GM23338 (cell line): ENCODE measurements around the gene PDC. TPM values are rescaled to one million over a fixed set of nuclear protein-coding genes. Genes with fewer than 3 reads are reported as not detected.

ENCODE experiments used
- ATAC-seq: fragments of 200-7000 bp; cut with Tn5 transposase; 3 replicates; pipeline ENCODE4 v1.9.1; 2020
- DNase-seq: peaks from one replicate; pipeline ENCODE4 v3.0.0-alpha.2; 2015; ENCODE audit warnings: low spot score
- H2AFZ ChIP-seq: fragments of 200-600 bp; sonication (generic); 2 replicates; pipeline ENCODE4 v1.8.0; 2016; ENCODE audit warnings: antibody characterized with exemption, mild to moderate bottlenecking, moderate library complexity
- H3F3A ChIP-seq: fragments of 200-600 bp; sonication (generic); replicated peaks from 2 replicates; pipeline ENCODE4 v1.8.0; 2017; ENCODE audit warnings: antibody characterized with exemption, mixed run types, low read depth
- H3K27ac ChIP-seq: fragments of 200-600 bp; sonication (generic); 2 replicates; pipeline ENCODE4 v1.6.1; 2016; ENCODE audit warnings: low read depth
- H3K27me3 ChIP-seq: fragments of 200-600 bp; sonication (generic); 2 replicates; pipeline ENCODE4 v1.8.0; 2016; ENCODE audit warnings: mild to moderate bottlenecking, mixed run types, moderate library complexity; ENCODE audit not compliant: insufficient read depth
- H3K36me3 ChIP-seq: fragments of 200-600 bp; sonication (generic); 2 replicates; pipeline ENCODE4 v1.8.0; 2016; ENCODE audit warnings: mild to moderate bottlenecking; ENCODE audit not compliant: insufficient read depth
- H3K4me1 ChIP-seq: fragments of 200-600 bp; sonication (generic); 2 replicates; pipeline ENCODE4 v1.8.0; 2016; ENCODE audit warnings: mild to moderate bottlenecking, moderate library complexity; ENCODE audit not compliant: insufficient read depth
- H3K4me2 ChIP-seq: fragments of 200-600 bp; sonication (generic); 2 replicates; pipeline ENCODE4 v1.7.1; 2017; ENCODE audit warnings: mixed run types
- H3K4me3 ChIP-seq: fragments of 200-600 bp; sonication (generic); 2 replicates; pipeline ENCODE4 v1.6.1; 2016; ENCODE audit warnings: mixed run types
- H3K79me2 ChIP-seq: fragments of 200-600 bp; sonication (generic); replicated peaks from 2 replicates; pipeline ENCODE4 v1.8.0; 2017; ENCODE audit warnings: mild to moderate bottlenecking; ENCODE audit not compliant: insufficient read depth
- H3K9me2 ChIP-seq: fragments of 200-600 bp; sonication (generic); 2 replicates; pipeline ENCODE4 v1.8.0; 2017; ENCODE audit not compliant: insufficient read depth
- H4K20me1 ChIP-seq: fragments of 200-600 bp; sonication (generic); replicated peaks from 2 replicates; pipeline ENCODE4 v1.8.0; 2017; ENCODE audit warnings: mild to moderate bottlenecking; ENCODE audit not compliant: insufficient read depth
- H3K27ac Mint-ChIP-seq: 2 replicates; pipeline ENCODE4 v1.8.0; 2020; ENCODE audit warnings: inconsistent platforms, mild to moderate bottlenecking, moderate library complexity, mixed read lengths
- H3K27me3 Mint-ChIP-seq: 3 replicates; pipeline ENCODE4 v1.8.0; 2022; ENCODE audit warnings: low read depth, mild to moderate bottlenecking, moderate library complexity, mixed read lengths, inconsistent platforms; ENCODE audit not compliant: insufficient read depth, poor library complexity
- H3K36me3 Mint-ChIP-seq: 3 replicates; pipeline ENCODE4 v1.8.0; 2021; ENCODE audit warnings: low read depth, mild to moderate bottlenecking, inconsistent platforms, moderate library complexity, mixed read lengths
- H3K4me1 Mint-ChIP-seq: 3 replicates; pipeline ENCODE4 v1.8.0; 2020; ENCODE audit warnings: mild to moderate bottlenecking, inconsistent platforms, mixed read lengths
- H3K4me3 Mint-ChIP-seq: 3 replicates; pipeline ENCODE4 v1.8.0; 2021; ENCODE audit warnings: moderate library complexity, mild to moderate bottlenecking, inconsistent platforms, mixed read lengths
- H3K9me3 Mint-ChIP-seq: 3 replicates; pipeline ENCODE4 v1.8.0; 2020; ENCODE audit warnings: moderate library complexity, mild to moderate bottlenecking, inconsistent platforms, mixed read lengths
- CREB1 ChIP-seq: fragments of 250-450 bp; sonication (Bioruptor Pico); IDR thresholded peaks from 2 replicates; pipeline ENCODE4 v1.5.0; 2020; ENCODE audit warnings: low read depth, mild to moderate bottlenecking, moderate library complexity
- CTCF ChIP-seq, 2 experiments: fragments of 200-600 bp in 1 of 2; sonication (generic) in 1 of 2; conservative IDR thresholded peaks; 2 replicates each; pipeline versions ENCODE4 v1.5.1 to v1.6.1; 2016 to 2017; ENCODE audit warnings: antibody characterized with exemption in 2 of 2, low read depth in 2 of 2, mild to moderate bottlenecking in 2 of 2, moderate library complexity in 1 of 2
- EZH2 ChIP-seq: fragments of 200-600 bp; sonication (generic); IDR thresholded peaks from one replicate; pipeline ENCODE4 v1.8.0; 2017; ENCODE audit warnings: antibody characterized with exemption, mild to moderate bottlenecking, low read depth; ENCODE audit not compliant: unreplicated experiment
- NANOG ChIP-seq: IDR thresholded peaks from 2 replicates; pipeline ENCODE4 v1.6.1; 2016; ENCODE audit warnings: antibody characterized with exemption, borderline replicate concordance
- REST ChIP-seq: IDR thresholded peaks from one replicate; pipeline ENCODE4 v1.6.1; 2018; ENCODE audit warnings: antibody characterized with exemption; ENCODE audit not compliant: unreplicated experiment
- STAT1 ChIP-seq: IDR thresholded peaks from one replicate; pipeline ENCODE4 v1.6.1; 2016; ENCODE audit warnings: antibody characterized with exemption; ENCODE audit not compliant: unreplicated experiment
- ZNF114 ChIP-seq: fragments of 250-450 bp; sonication (Bioruptor Pico); IDR thresholded peaks from 2 replicates; pipeline ENCODE4 v1.5.0; 2020; ENCODE audit warnings: mild to moderate bottlenecking, moderate library complexity
- ZNF331 ChIP-seq: fragments of 250-450 bp; sonication (Bioruptor Pico); IDR thresholded peaks from 2 replicates; pipeline ENCODE4 v1.5.0; 2020; ENCODE audit warnings: low read depth, mild to moderate bottlenecking, moderate library complexity
- ZNF462 ChIP-seq: fragments of 250-450 bp; sonication (Bioruptor Pico); IDR thresholded peaks from 2 replicates; pipeline ENCODE4 v1.5.0; 2020; ENCODE audit warnings: mild to moderate bottlenecking, moderate library complexity
- polyA plus RNA-seq: library from polyadenylated mRNA; unstranded; fragments of >200 nt; fragmentation: Nextera tagmentation; extraction: Ambion mirVana; gene quantifications from 2 replicates; pipeline ENCODE4 v1.2.1, GENCODE V29; 2016
- total RNA-seq: library from RNA; depleted of rRNA; stranded (reverse); fragments of >200 nt; shearing (Covaris generic); gene quantifications from 2 replicates; pipeline ENCODE4 v1.2.3, GENCODE V29; 2014

The PDC gene
- total and polyA plus RNA-seq, 2 experiments from 2014 or later, result not detected

- no peak for TF ChIP-seq CTCF (conservative IDR thresholded peaks at IDR 0.05; ENCODE audit: low read depth in 2 of 2)
Observed at GRCh38 chr1:186446152-186446551, 14.8 kb downstream of the PDC start (continued).

GRCh38 chr1:186443638-186444037 is 17.3 kb downstream of the PDC start:
- ATAC-seq (no peak), DNase-seq (no peak)
- peaks cover 1% of the 10 kb centered on the region for H3K27me3 Mint-ChIP-seq
- Histone ChIP-seq H3K9me2 (no peaks in the 10 kb centered on the region), H3F3A (no peaks in the 10 kb centered on the region), H4K20me1 (no peaks in the 10 kb centered on the region), H3K79me2 (no peaks in the 10 kb centered on the region), H3K36me3 (no peaks in the 10 kb centered on the region), H3K4me2 (no peak overlapping the region), H2AFZ (no peak overlapping the region), H3K27me3 (no peaks in the 10 kb centered on the region), H3K4me1 (peaks cover 4% of the 10 kb centered on the region; the same call in 1 of the 2 replicates), H3K4me3 (no peak overlapping the region), H3K27ac (no peak overlapping the region)
- no peaks in the 10 kb centered on the region for H3K9me3 Mint-ChIP-seq
- no peaks in the 10 kb centered on the region for H3K36me3 Mint-ChIP-seq
- TF ChIP-seq REST (no peak), NANOG (no peak), ZNF462 (no peak), CTCF (conservative IDR thresholded peaks at IDR 0.05; ENCODE audit: low read depth in 2 of 2) (no peak), ZNF331 (no peak), CREB1 (CRISPR knock-in tag) (no peak), STAT1 (no peak), ZNF114 (CRISPR knock-in tag) (no peak), EZH2 (no peak)
- peaks cover 11% of the 10 kb centered on the region; the same call in 2 of the 3 replicates for H3K4me1 Mint-ChIP-seq
- H3K27ac Mint-ChIP-seq, result no peak overlapping the region; the same call in 1 of the 2 replicates
- H3K4me3 Mint-ChIP-seq, result no peak overlapping the region
